Measurements from ENCODE around the gene SDC3.

The SDC3 gene

GRCh38 chr1:30860320-30860652, 48.3 kb downstream of the SDC3 start:
- in situ Hi-C loops (cut with HindIII; ENCODE audit: low sequenced_read_pairs): no loop called here

- in situ Hi-C loops (cut with HindIII; ENCODE audit: low sequenced_read_pairs): no loop called here
Observed at GRCh38 chr1:30857964-30858363, 50.6 kb downstream of the SDC3 start.

- in situ Hi-C loops (cut with HindIII; ENCODE audit: low sequenced_read_pairs): no loop called here
Observed at GRCh38 chr1:30857062-30857461, 51.5 kb downstream of the SDC3 start.

- in situ Hi-C loops (cut with HindIII; ENCODE audit: low sequenced_read_pairs): no loop called here
Observed at GRCh38 chr1:30856260-30856790, 52.2 kb downstream of the SDC3 start.

GRCh38 chr1:30855686-30856259, 52.8 kb downstream of the SDC3 start:
- in situ Hi-C loops (cut with HindIII; ENCODE audit: low sequenced_read_pairs): no loop called here

GRCh38 chr1:30853350-30853749, 55.2 kb downstream of the SDC3 start:
- in situ Hi-C loops (cut with HindIII; ENCODE audit: low sequenced_read_pairs): no loop called here

- in situ Hi-C loops (cut with HindIII; ENCODE audit: low sequenced_read_pairs): no loop called here
Observed at GRCh38 chr1:30852026-30852425, 56.5 kb downstream of the SDC3 start.

GRCh38 chr1:30851286-30851685, 57.3 kb downstream of the SDC3 start:
- in situ Hi-C loops (cut with HindIII; ENCODE audit: low sequenced_read_pairs): no loop called here

- in situ Hi-C loops (cut with HindIII; ENCODE audit: low sequenced_read_pairs): no loop called here
Observed at GRCh38 chr1:30850607-30851006, 58.0 kb downstream of the SDC3 start.

GRCh38 chr1:30848130-30848529, 60.4 kb downstream of the SDC3 start:
- in situ Hi-C loops (cut with HindIII; ENCODE audit: low sequenced_read_pairs): no loop called here

- in situ Hi-C loops (cut with HindIII; ENCODE audit: low sequenced_read_pairs): no loop called here
Observed at GRCh38 chr1:30847358-30847972, 61.1 kb downstream of the SDC3 start.

GRCh38 chr1:30846587-30846986, 62.0 kb downstream of the SDC3 start:
- in situ Hi-C loops (cut with HindIII; ENCODE audit: low sequenced_read_pairs): no loop called here

GRCh38 chr1:30845904-30846290, 62.7 kb downstream of the SDC3 start:
- in situ Hi-C loops (cut with HindIII; ENCODE audit: low sequenced_read_pairs): no loop called here

- in situ Hi-C loops (cut with HindIII; ENCODE audit: low sequenced_read_pairs): no loop called here
Observed at GRCh38 chr1:30845237-30845903, 63.2 kb downstream of the SDC3 start.

- in situ Hi-C loops (cut with HindIII; ENCODE audit: low sequenced_read_pairs): no loop called here
Observed at GRCh38 chr1:30844631-30845030, 63.9 kb downstream of the SDC3 start.

GRCh38 chr1:30842697-30843354, 65.7 kb downstream of the SDC3 start:
- in situ Hi-C loops (cut with HindIII; ENCODE audit: low sequenced_read_pairs): no loop called here

- in situ Hi-C loops (cut with HindIII; ENCODE audit: low sequenced_read_pairs): no loop called here
Observed at GRCh38 chr1:30840904-30841598, 67.5 kb downstream of the SDC3 start.

- in situ Hi-C loops (cut with HindIII; ENCODE audit: low sequenced_read_pairs): no loop called here
Observed at GRCh38 chr1:30839827-30840359, 68.7 kb downstream of the SDC3 start.

- in situ Hi-C loops (cut with HindIII; ENCODE audit: low sequenced_read_pairs): no loop called here
Observed at GRCh38 chr1:30838996-30839395, 69.6 kb downstream of the SDC3 start.

- in situ Hi-C loops (cut with HindIII; ENCODE audit: low sequenced_read_pairs): no loop called here
Observed at GRCh38 chr1:30837653-30838052, 70.9 kb downstream of the SDC3 start.

- in situ Hi-C loops (cut with HindIII; ENCODE audit: low sequenced_read_pairs): no loop called here
Observed at GRCh38 chr1:30834253-30834652, 74.3 kb downstream of the SDC3 start.

Measured in endothelial cell of hepatic sinusoid (primary cell).